Duodenal mucosa (tissue), 2 donors: ENCODE results near the gene MARVELD1.

Experiments
- H3K27ac ChIP-seq: one replicate; pipeline ENCODE4 v1.7.0; 2013; ENCODE audit warnings: low read depth, low read length
- H3K27me3 ChIP-seq, 2 donors: one replicate each; pipeline ENCODE4 v1.7.0; 2013; ENCODE audit warnings: low read length in 2 of 2, control low read depth in 1 of 2; ENCODE audit not compliant: insufficient read depth in 2 of 2, control insufficient read depth in 1 of 2
- H3K36me3 ChIP-seq, 2 donors: one replicate each; pipeline ENCODE4 v1.7.0; 2013; ENCODE audit warnings: low read length in 2 of 2, control low read depth in 1 of 2; ENCODE audit not compliant: insufficient read depth in 2 of 2, control insufficient read depth in 1 of 2
- H3K4me1 ChIP-seq, 2 donors: one replicate each; pipeline ENCODE4 v1.7.0; 2013; ENCODE audit warnings: low read length in 2 of 2, control low read depth in 1 of 2; ENCODE audit not compliant: insufficient read depth in 2 of 2, control insufficient read depth in 1 of 2
- H3K4me3 ChIP-seq, 2 donors: one replicate each; pipeline ENCODE4 v1.7.0; 2013; ENCODE audit warnings: low read length in 2 of 2, low read depth in 1 of 2
- H3K9ac ChIP-seq, 2 donors: one replicate each; pipeline ENCODE4 v1.7.0; 2013; ENCODE audit warnings: low read length in 2 of 2, low read depth in 1 of 2
- H3K9me3 ChIP-seq, 2 donors: one replicate each; pipeline ENCODE4 v1.7.0; 2013; ENCODE audit warnings: low read length in 2 of 2, control low read depth in 1 of 2; ENCODE audit not compliant: control insufficient read depth in 1 of 2

Gene MARVELD1

GRCh38 chr10:97736403-97736901, 22.9 kb downstream of the MARVELD1 start:
- H3K9ac ChIP-seq = peak overlapping the region; percentile 97 to 98
- H3K4me3 ChIP-seq = peak overlapping the region; percentile 97 to 98

DNA sequence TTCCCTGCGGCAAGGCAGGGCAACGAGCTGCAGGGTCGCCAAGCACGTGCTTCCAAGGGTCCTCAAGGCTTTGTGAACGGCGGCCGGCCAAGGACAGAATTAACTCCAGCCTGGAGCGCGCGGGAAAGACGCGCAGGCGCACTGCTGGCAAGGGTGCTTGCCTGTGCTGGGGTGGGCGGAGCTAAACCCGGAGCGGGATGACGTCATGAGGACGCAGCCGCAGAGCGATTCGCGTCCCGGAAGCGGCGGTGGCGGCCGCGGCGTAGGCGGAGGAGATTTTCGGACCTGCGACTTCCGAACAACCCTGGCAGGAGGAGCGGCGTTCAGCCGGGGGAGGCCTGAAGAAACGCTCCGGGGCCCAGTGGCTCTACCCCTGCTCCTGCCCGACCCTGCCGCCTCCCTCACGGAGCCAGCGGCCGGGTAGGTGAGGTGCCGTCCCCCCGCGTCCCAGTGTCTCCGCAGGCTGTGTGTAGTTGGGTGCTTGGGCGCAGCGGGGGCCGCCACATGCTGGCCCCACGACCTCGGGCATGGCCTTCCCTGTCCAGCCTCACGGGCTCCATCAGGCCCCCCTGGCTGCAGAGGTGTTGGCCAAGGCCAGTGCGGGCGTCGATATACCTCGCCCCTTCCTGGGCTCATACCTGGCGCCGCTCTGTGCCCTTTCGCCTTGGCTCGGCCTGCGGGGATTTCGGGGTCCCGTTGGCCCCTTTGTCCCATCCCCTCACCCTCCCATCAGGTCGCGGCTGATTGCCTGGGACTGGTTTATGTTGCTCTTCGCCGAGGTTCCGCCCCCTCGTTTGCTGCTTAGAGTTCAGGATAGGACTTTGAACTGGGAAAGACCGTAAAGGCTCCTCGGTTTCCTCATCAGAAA, 23.6 kb downstream of the MARVELD1 start, which contains the start of gene ZFYVE27:
Gene ZFYVE27 (plus strand): TSS at position 227 of the 868 bp plus-strand sequence. CDS start 1,350 bp downstream, outside the sequence.
- Histone ChIP-seq H3K27me3 (no peaks in the 10 kb centered on the region), H3K36me3 (peaks cover 14 to 30% of the 10 kb centered on the region in 2 donors), H3K27ac (peak within 1 kb of the TSS; percentile 97), H3K9me3 (no peaks in the 10 kb centered on the region), H3K9ac (peak within 1 kb of the TSS; percentile 97 to 98), H3K4me3 (peak within 1 kb of the TSS; percentile 97 to 98), H3K4me1 (peaks cover 11 to 20% of the 10 kb centered on the region in 2 donors)

More at GRCh38 chr10:97736403-97736901, 22.9 kb downstream of the MARVELD1 start:
- H3K9me3 ChIP-seq = no peaks in the 10 kb centered on the region
- no peak overlapping the region for H3K27ac ChIP-seq
- H3K36me3 ChIP-seq = peaks cover 14 to 26% of the 10 kb centered on the region in 2 donors
- H3K4me1 ChIP-seq = peaks cover 11 to 20% of the 10 kb centered on the region in 2 donors
- no peaks in the 10 kb centered on the region for H3K27me3 ChIP-seq

- Histone ChIP-seq H3K4me1 (peaks cover 11 to 20% of the 10 kb centered on the region in 2 donors), H3K27ac (no peak overlapping the region), H3K36me3 (peaks cover 16 to 32% of the 10 kb centered on the region in 2 donors), H3K27me3 (no peaks in the 10 kb centered on the region), H3K9me3 (no peaks in the 10 kb centered on the region), H3K9ac (peak overlapping the region; percentile 97 to 98), H3K4me3 (peak overlapping the region; percentile 97 to 98)
Observed at GRCh38 chr10:97737770-97738265, 24.3 kb downstream of the MARVELD1 start.

GRCh38 chr10:97738616-97739015, 25.1 kb downstream of the MARVELD1 start:
- no peaks in the 10 kb centered on the region for H3K27me3 ChIP-seq
- peaks cover 24 to 40% of the 10 kb centered on the region in 2 donors for H3K36me3 ChIP-seq
- peaks cover 11 to 20% of the 10 kb centered on the region in 2 donors for H3K4me1 ChIP-seq
- no peak overlapping the region for H3K27ac ChIP-seq
- peak overlapping the region; percentile 97 to 98 for H3K4me3 ChIP-seq
- no peaks in the 10 kb centered on the region for H3K9me3 ChIP-seq
- H3K9ac ChIP-seq = no peak overlapping the region

- Histone ChIP-seq H3K36me3 (peaks cover 38 to 60% of the 10 kb centered on the region in 2 donors), H3K4me3 (no peak overlapping the region), H3K27me3 (no peaks in the 10 kb centered on the region), H3K9me3 (no peaks in the 10 kb centered on the region), H3K27ac (no peak overlapping the region), H3K9ac (no peak overlapping the region), H3K4me1 (peaks cover 11 to 20% of the 10 kb centered on the region in 2 donors)
Observed at GRCh38 chr10:97740613-97741012, 27.1 kb downstream of the MARVELD1 start.

GRCh38 chr10:97743169-97743943, 29.8 kb downstream of the MARVELD1 start:
- no peak overlapping the region for H3K9ac ChIP-seq
- no peak overlapping the region for H3K4me3 ChIP-seq
- H3K9me3 ChIP-seq = no peaks in the 10 kb centered on the region
- H3K27ac ChIP-seq = no peak overlapping the region
- peaks cover 4% of the 10 kb centered on the region in 2 donors for H3K4me1 ChIP-seq
- H3K36me3 ChIP-seq = peaks cover 52 to 76% of the 10 kb centered on the region in 2 donors
- H3K27me3 ChIP-seq = no peaks in the 10 kb centered on the region

GRCh38 chr10:97744405-97745035, 31.0 kb downstream of the MARVELD1 start:
- no peak overlapping the region for H3K9ac ChIP-seq
- H3K36me3 ChIP-seq = peaks cover 57 to 79% of the 10 kb centered on the region in 2 donors
- H3K4me3 ChIP-seq = no peak overlapping the region
- H3K27me3 ChIP-seq = no peaks in the 10 kb centered on the region
- H3K9me3 ChIP-seq = no peaks in the 10 kb centered on the region
- no peaks in the 10 kb centered on the region for H3K4me1 ChIP-seq
- H3K27ac ChIP-seq = no peak overlapping the region

DNA sequence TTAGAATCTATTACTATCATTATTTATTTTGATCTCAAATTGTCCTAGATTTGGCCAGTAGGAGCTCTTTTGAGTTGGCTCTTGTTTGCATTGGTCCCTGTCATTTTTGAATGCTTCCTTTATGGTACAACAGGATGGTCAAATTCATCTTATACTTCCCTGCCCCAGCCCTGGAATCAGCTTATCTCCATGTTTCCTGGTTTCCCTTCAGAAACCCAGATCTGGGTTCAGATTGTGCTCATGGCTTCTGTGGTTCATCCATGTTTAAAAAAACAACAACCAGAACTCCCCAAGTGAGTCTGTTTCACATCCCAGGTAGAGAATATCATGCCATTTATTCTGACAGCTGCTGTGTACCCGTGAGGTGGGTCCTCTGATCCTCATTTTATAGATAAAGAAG, 34.0 kb downstream of the MARVELD1 start:
- Histone ChIP-seq H3K9ac (no peak overlapping the region), H3K36me3 (peaks cover 71 to 89% of the 10 kb centered on the region in 2 donors), H3K4me3 (no peak overlapping the region), H3K27me3 (no peaks in the 10 kb centered on the region), H3K27ac (no peak overlapping the region), H3K4me1 (no peaks in the 10 kb centered on the region), H3K9me3 (no peaks in the 10 kb centered on the region)

GRCh38 chr10:97748116-97748515, 34.6 kb downstream of the MARVELD1 start:
- H3K36me3 ChIP-seq = peaks cover 68 to 89% of the 10 kb centered on the region in 2 donors
- no peak overlapping the region for H3K4me3 ChIP-seq
- H3K4me1 ChIP-seq = no peaks in the 10 kb centered on the region

More at GRCh38 chr10:97748116-97748515, 34.6 kb downstream of the MARVELD1 start:
- Histone ChIP-seq H3K9me3 (no peaks in the 10 kb centered on the region), H3K9ac (no peak overlapping the region), H3K27ac (no peak overlapping the region), H3K27me3 (no peaks in the 10 kb centered on the region)
